Measurements from ENCODE around the gene NSL1. TPM values are rescaled to one million over a fixed set of nuclear protein-coding genes. Genes with fewer than 3 reads are reported as not detected.

The NSL1 gene
- total and polyA plus RNA-seq, 3 donors from 2014 or later: 29.3 to 52.7 (median 50.0) TPM

- no peaks in the 10 kb centered on the region for H3K27me3 ChIP-seq
- TF ChIP-seq POLR2A (IDR thresholded peaks at IDR 0.05) (no peak), CTCF (IDR thresholded peaks at IDR 0.05) (no peak)
- no peak overlapping the region for H3K27ac ChIP-seq
- no peaks in the 10 kb centered on the region for H3K36me3 ChIP-seq (ENCODE audit: low read depth, missing control alignments)
- intact Hi-C loops (cut with DNase I; ENCODE audit: low total_unique reads): no loop called here
- WGBS, 2 donors: 80 to 83% methylated on average over 3 of the region's 3 CpGs
- no peak overlapping the region for H3K4me3 ChIP-seq
- no peak for DNase-seq
- no peaks in the 10 kb centered on the region for H3K4me1 ChIP-seq
- no peaks in the 10 kb centered on the region for H3K9me3 ChIP-seq
Observed at GRCh38 chr1:212722270-212722957, 69.2 kb downstream of the NSL1 start.

- Histone ChIP-seq H3K27ac (no peak overlapping the region), H3K9me3 (no peaks in the 10 kb centered on the region), H3K4me1 (no peaks in the 10 kb centered on the region), H3K4me3 (no peak overlapping the region), H3K27me3 (no peaks in the 10 kb centered on the region), H3K36me3 (ENCODE audit: low read depth, missing control alignments) (no peaks in the 10 kb centered on the region)
- no peak for TF ChIP-seq CTCF (IDR thresholded peaks at IDR 0.05)
- TF ChIP-seq POLR2A (IDR thresholded peaks at IDR 0.05): no peak
- 84 to 89% methylated on average over 9 of the region's 9 CpGs for WGBS, 2 donors
- no peak for DNase-seq
- intact Hi-C loops (cut with DNase I; ENCODE audit: low total_unique reads): no loop called here
Observed at GRCh38 chr1:212721388-212722247, 70.0 kb downstream of the NSL1 start.

- Histone ChIP-seq H3K9me3 (no peaks in the 10 kb centered on the region), H3K4me3 (no peak overlapping the region), H3K27ac (no peak overlapping the region), H3K4me1 (no peaks in the 10 kb centered on the region), H3K36me3 (ENCODE audit: low read depth, missing control alignments) (no peaks in the 10 kb centered on the region), H3K27me3 (no peaks in the 10 kb centered on the region)
- WGBS, 2 donors: 94 to 96% methylated on average over 2 of the region's 2 CpGs
- intact Hi-C loops (cut with DNase I; ENCODE audit: low total_unique reads): no loop called here
- no peak for DNase-seq
- TF ChIP-seq CTCF (IDR thresholded peaks at IDR 0.05) (no peak), POLR2A (IDR thresholded peaks at IDR 0.05) (no peak)
Observed at GRCh38 chr1:212719633-212720032, 71.9 kb downstream of the NSL1 start.

GRCh38 chr1:212718499-212718898 is 73.1 kb downstream of the NSL1 start:
- DNase-seq: no peak
- Histone ChIP-seq H3K9me3 (no peaks in the 10 kb centered on the region), H3K27me3 (no peaks in the 10 kb centered on the region), H3K4me3 (no peak overlapping the region), H3K4me1 (no peaks in the 10 kb centered on the region), H3K36me3 (ENCODE audit: low read depth, missing control alignments) (no peaks in the 10 kb centered on the region), H3K27ac (no peak overlapping the region)
- intact Hi-C loops (cut with DNase I; ENCODE audit: low total_unique reads): no loop called here
- TF ChIP-seq CTCF (IDR thresholded peaks at IDR 0.05) (no peak), POLR2A (IDR thresholded peaks at IDR 0.05) (no peak)
- WGBS, 2 donors: 48 to 55% methylated on average over 4 of the region's 4 CpGs

Data from testis (tissue), 3 donors.